ENCODE measurements around the gene CTNNA2. TPM values are rescaled to one million over a fixed set of nuclear protein-coding genes. Genes with fewer than 3 reads are reported as not detected.

CTNNA2 gene
- total and polyA plus RNA-seq, 9 of the 15 experiments (the other 6 are each of a cell fraction or from before 2014, with no cell fraction given), result 0.03 to 0.40 (median 0.15) TPM

GRCh38 chr2:79780781-79781180 lies 267.9 kb downstream of the CTNNA2 start (continued):
- TF ChIP-seq ZNF639 (CRISPR knock-in tag; conservative IDR thresholded peaks at IDR 0.05 in 1 of 2, IDR thresholded peaks at IDR 0.05 in 1 of 2), result no peak
- TF ChIP-seq JUND (IDR thresholded peaks at IDR 0.05; ENCODE audit: borderline replicate concordance, low read depth, low read length), result no peak
- TF ChIP-seq JUND (tag; IDR thresholded peaks at IDR 0.05; ENCODE audit: borderline replicate concordance, low read depth, low read length), result no peak

- BruUV-seq (replicated peaks), result no TSS peak
- in situ Hi-C loops (cut with MboI), result no loop called here
- H3K4me3 ChIP-seq, result no peak overlapping the region
- TF ChIP-seq MEIS2 (IDR thresholded peaks at IDR 0.05; ENCODE audit: partially characterized antibody), result no peak
- no peak for TF ChIP-seq ZNF79 (CRISPR knock-in tag; IDR thresholded peaks at IDR 0.05; ENCODE audit: low read depth)
- TF ChIP-seq PHB (CRISPR knock-in tag; IDR thresholded peaks at IDR 0.05), result no peak
- no peak for DNase-seq (ENCODE audit: extremely low read depth in 1 of 4, low spot score in 3 of 4)
- no peaks in the 10 kb centered on the region for H3K4me1 ChIP-seq (replicated peaks in 1 of 2; ENCODE audit: control insufficient read depth in 2 of 2, insufficient read depth in 2 of 2, low read length in 2 of 2)
- no peak overlapping the region for H3K4me2 ChIP-seq (ENCODE audit: insufficient read depth, low read length)
- H2AFZ ChIP-seq (ENCODE audit: low read depth, low read length), result no peak overlapping the region
- FAIRE-seq, result no peak
- H3K9me3 ChIP-seq (replicated peaks; ENCODE audit: control insufficient read depth, insufficient read depth, low read depth, low read length), result no peaks in the 10 kb centered on the region
- no peak overlapping the region for H3K27ac ChIP-seq (ENCODE audit: extremely low read depth, low read depth, low read length)
- H3K79me2 ChIP-seq (ENCODE audit: control insufficient read depth, insufficient read depth, low read length), result no peaks in the 10 kb centered on the region
- CTCF ChIA-PET (ENCODE audit: low intra/inter-chr PET ratio), result no interaction called here
- no peak overlapping the region for H3K9ac ChIP-seq (ENCODE audit: insufficient read depth in 1 of 2, low read depth in 2 of 2, low read length in 2 of 2)
- no peaks in the 10 kb centered on the region for H3K36me3 ChIP-seq (ENCODE audit: control insufficient read depth, insufficient read depth, low read length)
- intact Hi-C loops (cut with micrococcal nuclease), result no loop called here
- H3K27me3 ChIP-seq (ENCODE audit: control insufficient read depth in 2 of 2, insufficient read depth in 2 of 2, low read length in 2 of 2), result no peaks in the 10 kb centered on the region
- POLR2A ChIA-PET, result no interaction called here
- H4K20me1 ChIP-seq (replicated peaks; ENCODE audit: control insufficient read depth, insufficient read depth, low read length), result no peaks in the 10 kb centered on the region
- no peak for ATAC-seq
- no peaks in the 10 kb centered on the region for H3K9me1 ChIP-seq (ENCODE audit: control insufficient read depth, insufficient read depth, low read length)
- WGBS (ENCODE audit: insufficient coverage, low coverage, missing lambda C conversion rate), result 0% methylated on average over 4 of the region's 4 CpGs
These were observed 270.0 kb downstream of the CTNNA2 start for GRCh38 chr2:79782576-79783452.

Data from K562 (cell line).